Peyer's patch (tissue), 4 donors: ENCODE measurements around the gene AGMO. TPM values are rescaled to one million over a fixed set of nuclear protein-coding genes. Genes with fewer than 3 reads are reported as not detected.

Source experiments
- DNase-seq, 3 donors: peaks; one replicate each; pipeline ENCODE4 v3.0.0-alpha.2; 2017 to 2019
- H3K27ac ChIP-seq, 4 donors: fragments of 200-600 bp; sonication (generic); one replicate each; pipeline ENCODE4 v1.5.1; 2016 to 2019
- H3K27me3 ChIP-seq, 2 donors: fragments of 200-600 bp; sonication (generic); one replicate each; pipeline ENCODE4 v1.5.1; 2019
- H3K36me3 ChIP-seq, 3 donors: fragments of 200-600 bp; sonication (generic); one replicate each; pipeline ENCODE4 v1.5.1; 2016 to 2019
- H3K4me1 ChIP-seq, 4 donors: fragments of 200-600 bp; sonication (generic); one replicate each; pipeline ENCODE4 v1.5.1; 2016 to 2019
- H3K4me3 ChIP-seq, 4 donors: fragments of 200-600 bp; sonication (generic); 1 replicate in 3 of 4; 2 replicates in 1 of 4; pipeline ENCODE4 v1.5.1; 2016 to 2019; ENCODE audit warnings: mild to moderate bottlenecking in 1 of 4
- H3K9me3 ChIP-seq, 4 donors: fragments of 200-600 bp; sonication (generic); one replicate each; pipeline ENCODE4 v1.5.1; 2016 to 2019; ENCODE audit warnings: mild to moderate bottlenecking in 1 of 4
- POLR2A ChIP-seq, 2 donors: fragments of 450-650 bp; IDR thresholded peaks; one replicate each; pipeline ENCODE4 v1.5.1; 2017; ENCODE audit warnings: antibody characterized with exemption in 2 of 2, mild to moderate bottlenecking in 2 of 2, moderate library complexity in 2 of 2
- total RNA-seq, 4 donors: library from RNA; depleted of rRNA; stranded (reverse); fragments of >200 nt; gene quantifications; one replicate each; pipeline ENCODE4 v1.1.0, GENCODE V29; 2016
- TF ChIP-seq, protein P1 (sequence below), 6 experiments: fragments of 450-650 bp in 4 of 6; fragments of 200-600 bp in 2 of 6; sonication (generic) in 1 of 6; IDR thresholded peaks; one replicate each; pipeline ENCODE4 v1.5.1; 2017 to 2019; ENCODE audit warnings: antibody characterized with exemption in 6 of 6, mild to moderate bottlenecking in 3 of 6, moderate library complexity in 1 of 6

AGMO gene
- total RNA-seq, result 10 to 100 TPM in 3 of 4 donors, under 1 TPM in 1; 0.83 to 25.7 (median 15.8) TPM

DNA sequence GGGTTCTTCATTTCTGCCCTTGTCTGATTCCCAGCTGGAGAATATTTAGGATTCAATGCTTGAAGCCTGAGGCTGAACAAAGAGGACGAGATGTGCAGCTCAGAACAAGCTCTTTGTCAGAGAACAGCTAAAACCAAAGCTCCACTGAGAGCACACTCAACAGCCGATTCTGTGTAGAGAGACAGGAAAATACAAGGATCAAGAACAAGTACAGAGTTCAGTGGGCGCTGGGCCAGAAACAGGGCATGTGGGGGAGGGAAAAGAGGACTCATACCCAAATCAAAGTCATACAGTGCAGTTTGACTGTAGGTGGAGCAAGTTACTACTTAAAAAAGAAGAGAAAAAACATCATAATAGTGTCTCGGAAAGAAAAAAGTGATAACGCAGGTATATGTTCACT is at the start of gene AGMO:
Gene AGMO, minus strand, starts transcription at position 181 of the 400 bp plus-strand sequence.
- Histone ChIP-seq H3K9me3 (no peaks in the 10 kb centered on the region), H3K36me3 (no peaks in the 10 kb centered on the region), H3K4me3 (peak within 1 kb of the TSS in 3 of 4 donors; percentile 11 to 48 (median 42)), H3K27ac (peak within 1 kb of the TSS in 3 of 4 donors; percentile 30 to 59 (median 40)), H3K4me1 (no peaks in the 10 kb centered on the region), H3K27me3 (no peaks in the 10 kb centered on the region)
- peak in 2 of 3 donors; percentile 84 to 87 for DNase-seq
- peak in 1 of 2 donors; percentile 44 for TF ChIP-seq POLR2A (IDR thresholded peaks at IDR 0.05)
- TF ChIP-seq, protein P1, sequence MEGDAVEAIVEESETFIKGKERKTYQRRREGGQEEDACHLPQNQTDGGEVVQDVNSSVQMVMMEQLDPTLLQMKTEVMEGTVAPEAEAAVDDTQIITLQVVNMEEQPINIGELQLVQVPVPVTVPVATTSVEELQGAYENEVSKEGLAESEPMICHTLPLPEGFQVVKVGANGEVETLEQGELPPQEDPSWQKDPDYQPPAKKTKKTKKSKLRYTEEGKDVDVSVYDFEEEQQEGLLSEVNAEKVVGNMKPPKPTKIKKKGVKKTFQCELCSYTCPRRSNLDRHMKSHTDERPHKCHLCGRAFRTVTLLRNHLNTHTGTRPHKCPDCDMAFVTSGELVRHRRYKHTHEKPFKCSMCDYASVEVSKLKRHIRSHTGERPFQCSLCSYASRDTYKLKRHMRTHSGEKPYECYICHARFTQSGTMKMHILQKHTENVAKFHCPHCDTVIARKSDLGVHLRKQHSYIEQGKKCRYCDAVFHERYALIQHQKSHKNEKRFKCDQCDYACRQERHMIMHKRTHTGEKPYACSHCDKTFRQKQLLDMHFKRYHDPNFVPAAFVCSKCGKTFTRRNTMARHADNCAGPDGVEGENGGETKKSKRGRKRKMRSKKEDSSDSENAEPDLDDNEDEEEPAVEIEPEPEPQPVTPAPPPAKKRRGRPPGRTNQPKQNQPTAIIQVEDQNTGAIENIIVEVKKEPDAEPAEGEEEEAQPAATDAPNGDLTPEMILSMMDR (IDR thresholded peaks at IDR 0.05), result peak in 2 of 6 experiments; percentile 24 to 49

GRCh38 chr7:15610503-15610902 is 48.7 kb upstream of the AGMO start:
- DNase-seq, result no peak
- no peaks in the 10 kb centered on the region for H3K27me3 ChIP-seq

DNA sequence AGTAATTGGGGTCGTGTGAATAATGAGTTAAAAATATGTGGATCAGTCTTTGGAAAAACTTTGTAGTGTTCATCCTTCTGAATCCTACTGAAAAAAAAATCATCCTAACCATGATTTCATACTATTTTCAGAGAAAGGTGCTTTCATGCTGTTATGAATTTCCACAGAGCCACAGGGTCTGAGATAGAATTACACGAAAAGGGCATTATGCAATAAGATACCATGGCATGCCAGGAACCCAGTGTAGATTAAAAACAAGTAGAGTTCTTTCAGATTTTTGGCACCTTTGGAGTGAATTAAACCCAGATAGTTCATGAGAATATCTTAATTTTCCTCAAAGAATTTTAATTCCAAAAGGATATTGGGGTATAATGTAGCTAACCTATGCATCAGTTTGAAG is 47.5 kb upstream of the AGMO start:
- Histone ChIP-seq H3K9me3 (no peaks in the 10 kb centered on the region), H3K36me3 (no peaks in the 10 kb centered on the region), H3K27ac (no peak overlapping the region), H3K4me3 (no peak overlapping the region), H3K4me1 (no peaks in the 10 kb centered on the region), H3K27me3 (no peaks in the 10 kb centered on the region)
- no peak for DNase-seq
- TF ChIP-seq, protein P1 (IDR thresholded peaks at IDR 0.05), result no peak
- no peak for TF ChIP-seq POLR2A (IDR thresholded peaks at IDR 0.05)

More at GRCh38 chr7:15610503-15610902, 48.7 kb upstream of the AGMO start:
- Histone ChIP-seq H3K27ac (no peak overlapping the region), H3K9me3 (no peaks in the 10 kb centered on the region), H3K4me3 (no peak overlapping the region), H3K4me1 (no peaks in the 10 kb centered on the region), H3K36me3 (no peaks in the 10 kb centered on the region)
- TF ChIP-seq, protein P1 (IDR thresholded peaks at IDR 0.05), result no peak
- no peak for TF ChIP-seq POLR2A (IDR thresholded peaks at IDR 0.05)

DNA sequence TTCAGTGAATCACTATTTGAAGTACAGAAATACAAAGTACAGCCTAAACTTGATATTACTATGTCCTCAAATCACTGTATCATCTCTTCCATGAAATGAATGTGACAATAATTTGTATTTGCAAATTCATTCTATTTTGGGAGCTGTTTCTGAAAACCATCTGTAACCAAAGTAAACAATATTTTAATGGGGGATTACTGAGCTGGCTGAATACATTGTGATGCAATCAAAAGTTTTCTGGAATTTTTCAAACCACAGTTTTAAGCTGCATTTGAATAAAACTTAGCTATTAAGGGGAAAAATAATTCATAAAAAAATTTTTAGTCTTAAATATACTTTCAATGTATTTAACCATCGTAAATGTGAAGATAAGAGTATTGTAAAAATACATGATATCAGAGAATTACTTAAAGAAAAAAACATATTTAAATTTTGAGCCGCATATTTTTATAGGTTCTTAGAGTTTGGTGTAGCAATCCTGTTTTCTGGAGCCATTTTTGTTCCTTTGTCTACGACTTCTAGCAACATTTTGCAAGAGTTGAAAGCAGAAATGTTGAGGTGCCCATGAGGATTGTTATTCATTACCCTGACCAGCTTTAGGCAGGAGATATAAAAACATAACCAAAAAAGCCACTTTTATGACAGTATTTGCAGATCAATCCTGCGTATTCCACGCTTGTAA is 45.9 kb upstream of the AGMO start:
- Histone ChIP-seq H3K9me3 (no peaks in the 10 kb centered on the region), H3K27me3 (no peaks in the 10 kb centered on the region), H3K4me3 (no peak overlapping the region), H3K27ac (no peak overlapping the region), H3K4me1 (no peaks in the 10 kb centered on the region), H3K36me3 (no peaks in the 10 kb centered on the region)
- no peak for TF ChIP-seq POLR2A (IDR thresholded peaks at IDR 0.05)
- TF ChIP-seq, protein P1 (IDR thresholded peaks at IDR 0.05), result no peak
- DNase-seq, result no peak

DNA sequence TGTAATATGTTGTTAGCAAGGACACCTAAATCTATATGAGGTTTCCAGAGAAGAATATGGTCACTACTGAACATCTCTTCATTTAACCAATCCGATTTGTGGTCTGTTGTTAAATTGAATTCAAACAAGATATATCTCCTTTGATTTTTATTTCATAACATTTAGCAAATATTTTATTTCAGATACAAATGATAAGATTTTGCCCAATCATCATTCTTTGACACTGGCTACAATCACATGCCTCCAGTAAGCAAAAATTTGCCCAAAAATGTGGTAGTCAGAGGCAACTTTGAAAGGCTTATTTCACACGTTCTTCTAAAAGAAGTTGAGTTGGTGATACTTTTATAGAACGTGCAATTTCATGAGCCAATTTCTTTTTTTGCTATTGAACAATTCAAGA is 44.7 kb upstream of the AGMO start:
- Histone ChIP-seq H3K4me1 (no peaks in the 10 kb centered on the region), H3K27me3 (no peaks in the 10 kb centered on the region)
- TF ChIP-seq, protein P1 (IDR thresholded peaks at IDR 0.05), result no peak
- no peak for TF ChIP-seq POLR2A (IDR thresholded peaks at IDR 0.05)

More for the DNA sequence above, 44.7 kb upstream of the AGMO start:
- Histone ChIP-seq H3K36me3 (no peaks in the 10 kb centered on the region), H3K27ac (no peak overlapping the region), H3K9me3 (no peaks in the 10 kb centered on the region), H3K4me3 (no peak overlapping the region)
- no peak for DNase-seq
